GM10266 (cell line): ENCODE data around the gene LCORL.

Experiments used
- DNase-seq: peaks from one replicate; pipeline ENCODE4 v3.0.0; 2012; ENCODE audit errors: extremely low spot score
- TF ChIP-seq, protein P1 (sequence below): IDR thresholded peaks from 2 replicates; pipeline ENCODE4 v1.5.1; 2012; ENCODE audit warnings: mild to moderate bottlenecking, low read depth; ENCODE audit not compliant: control insufficient read depth, insufficient read depth; ENCODE audit errors: missing control alignments

LCORL gene

DNA sequence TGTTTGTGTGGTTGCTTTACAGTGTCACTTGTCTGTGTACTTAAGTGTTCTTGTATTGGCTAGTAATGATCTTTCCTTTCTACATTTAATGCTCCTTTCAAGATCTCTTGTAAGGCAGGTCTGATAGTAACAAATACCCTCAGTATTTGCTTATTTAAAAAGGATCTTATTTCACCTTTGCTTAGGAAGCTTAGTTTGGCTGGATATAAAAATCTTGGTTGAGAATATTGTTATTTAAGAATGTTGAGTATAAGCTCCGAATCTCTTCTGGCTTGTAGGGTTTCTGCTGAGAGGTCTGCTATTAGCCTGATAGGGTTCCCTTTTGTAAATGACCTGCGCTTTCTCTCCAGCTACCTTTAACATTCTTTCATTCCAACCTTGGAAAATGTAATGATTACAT lies 35.7 kb downstream of the LCORL start:
- DNase-seq = no peak
- TF ChIP-seq, protein P1, sequence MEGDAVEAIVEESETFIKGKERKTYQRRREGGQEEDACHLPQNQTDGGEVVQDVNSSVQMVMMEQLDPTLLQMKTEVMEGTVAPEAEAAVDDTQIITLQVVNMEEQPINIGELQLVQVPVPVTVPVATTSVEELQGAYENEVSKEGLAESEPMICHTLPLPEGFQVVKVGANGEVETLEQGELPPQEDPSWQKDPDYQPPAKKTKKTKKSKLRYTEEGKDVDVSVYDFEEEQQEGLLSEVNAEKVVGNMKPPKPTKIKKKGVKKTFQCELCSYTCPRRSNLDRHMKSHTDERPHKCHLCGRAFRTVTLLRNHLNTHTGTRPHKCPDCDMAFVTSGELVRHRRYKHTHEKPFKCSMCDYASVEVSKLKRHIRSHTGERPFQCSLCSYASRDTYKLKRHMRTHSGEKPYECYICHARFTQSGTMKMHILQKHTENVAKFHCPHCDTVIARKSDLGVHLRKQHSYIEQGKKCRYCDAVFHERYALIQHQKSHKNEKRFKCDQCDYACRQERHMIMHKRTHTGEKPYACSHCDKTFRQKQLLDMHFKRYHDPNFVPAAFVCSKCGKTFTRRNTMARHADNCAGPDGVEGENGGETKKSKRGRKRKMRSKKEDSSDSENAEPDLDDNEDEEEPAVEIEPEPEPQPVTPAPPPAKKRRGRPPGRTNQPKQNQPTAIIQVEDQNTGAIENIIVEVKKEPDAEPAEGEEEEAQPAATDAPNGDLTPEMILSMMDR = no peak

DNA sequence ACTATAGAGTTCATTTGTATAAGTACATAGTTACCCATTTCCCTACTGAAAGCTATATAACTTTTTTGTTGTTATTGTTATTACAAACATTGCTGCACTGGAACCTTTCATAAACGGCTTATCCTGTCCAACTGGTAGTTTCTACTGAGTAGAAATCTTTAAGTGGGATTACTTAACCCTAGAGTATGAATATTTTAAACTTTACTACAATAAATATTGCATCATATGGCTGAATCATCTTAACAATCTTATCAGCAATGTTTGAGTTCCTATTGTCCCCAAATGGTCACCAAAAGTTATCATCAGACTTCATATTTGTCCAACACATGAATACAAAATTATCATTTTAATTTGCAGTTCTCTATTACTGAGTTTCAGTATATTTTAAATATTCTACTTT lies 40.5 kb downstream of the LCORL start:
- no peak for DNase-seq
- TF ChIP-seq, protein P1 = no peak

DNA sequence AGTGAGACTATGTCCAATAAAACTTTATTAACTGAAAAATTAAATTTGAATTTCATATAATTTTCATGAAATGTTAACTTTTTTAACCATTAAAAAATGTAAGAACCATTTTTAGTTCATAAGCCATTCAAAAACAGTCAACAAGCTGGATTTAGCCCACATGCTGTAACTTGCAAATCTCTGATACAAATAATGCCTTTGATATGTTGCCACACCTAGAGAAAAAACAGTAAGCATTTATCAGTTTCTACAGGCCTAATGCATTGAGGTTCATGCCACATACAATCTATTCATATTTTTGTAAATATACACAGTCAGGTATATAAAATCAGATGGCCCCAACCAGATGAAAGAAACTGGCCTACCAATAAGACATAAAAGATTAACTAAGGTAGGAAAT lies 52.8 kb downstream of the LCORL start:
- TF ChIP-seq, protein P1 = no peak
- no peak for DNase-seq

DNA sequence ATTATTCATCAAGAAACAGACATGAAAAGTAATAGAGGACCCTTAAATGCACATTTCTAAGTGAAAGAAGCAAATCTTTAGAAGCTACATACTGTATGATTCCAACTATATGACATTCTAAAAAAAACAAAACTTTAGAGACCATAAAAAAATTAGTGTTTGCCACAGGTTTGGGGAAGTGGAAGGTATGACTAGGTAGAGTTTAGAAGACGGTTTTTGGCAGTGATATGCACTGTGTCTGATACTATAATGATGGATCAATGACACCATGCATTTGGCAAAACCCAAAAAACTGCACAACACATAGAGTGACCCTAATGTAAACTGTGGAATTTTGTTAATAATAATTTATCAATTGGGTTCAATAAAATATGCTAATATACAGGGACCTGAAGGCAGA lies 54.5 kb downstream of the LCORL start:
- TF ChIP-seq, protein P1 = no peak
- DNase-seq = no peak

DNA sequence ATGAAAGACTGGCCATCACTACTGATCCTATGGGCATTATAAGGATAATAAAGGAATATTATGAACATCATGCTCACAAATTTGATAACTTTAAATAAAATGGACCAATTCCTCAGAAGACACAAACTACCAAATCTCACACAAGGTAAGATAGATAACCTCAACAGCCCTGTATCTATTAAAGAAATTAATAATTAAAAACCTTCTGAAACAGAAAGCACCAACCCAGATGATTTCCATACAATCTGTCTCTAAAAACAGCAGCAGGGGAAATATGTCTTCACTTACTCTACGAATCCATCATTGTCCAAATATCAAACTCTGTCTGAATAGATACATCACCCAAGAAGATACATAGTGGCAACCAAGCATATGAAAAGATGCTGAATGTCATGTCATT lies 55.2 kb downstream of the LCORL start:
- no peak for DNase-seq
- TF ChIP-seq, protein P1 = no peak

DNA sequence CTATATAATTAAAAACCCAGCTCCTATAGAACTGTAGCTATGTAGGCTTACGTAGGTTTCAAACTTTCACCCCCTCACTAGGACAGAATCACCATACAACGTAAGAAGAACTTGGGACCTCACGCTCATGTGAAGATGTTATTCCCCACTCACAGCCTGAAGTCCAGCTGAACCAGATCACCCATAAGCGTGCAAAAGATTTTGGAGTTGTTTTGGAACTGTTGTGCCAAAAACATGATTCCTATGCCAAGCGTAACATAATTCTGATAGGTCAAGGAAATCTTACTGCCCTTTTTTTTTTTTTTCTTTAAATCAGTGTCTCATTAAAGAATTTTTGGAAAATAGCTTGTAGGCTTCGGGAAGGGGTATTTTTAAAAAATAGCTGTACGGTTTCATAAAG lies 57.0 kb downstream of the LCORL start:
- TF ChIP-seq, protein P1 = no peak
- no peak for DNase-seq

DNA sequence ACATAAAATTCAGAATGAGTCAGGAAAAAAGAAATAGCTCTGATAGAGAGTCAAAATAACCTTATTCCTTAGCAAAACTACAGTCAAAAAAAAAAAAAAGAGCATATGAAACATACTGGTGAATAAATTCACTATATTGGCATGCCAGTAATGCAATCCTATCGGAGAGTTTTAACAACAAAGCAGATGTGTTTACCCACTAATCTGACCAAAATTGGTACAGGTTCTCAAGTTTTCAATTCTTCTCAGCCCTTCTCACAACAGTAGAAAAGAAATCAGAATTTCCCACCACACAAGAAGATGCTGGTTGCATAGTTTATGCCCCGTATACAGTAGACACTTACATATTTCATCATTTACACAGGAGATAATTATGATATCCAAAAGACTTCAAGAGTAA lies 59.4 kb downstream of the LCORL start:
- no peak for DNase-seq
- TF ChIP-seq, protein P1 = no peak
